Osteocyte (in vitro differentiated cells): ENCODE data around the gene BTLA. TPM values are rescaled to one million over a fixed set of nuclear protein-coding genes. Genes with fewer than 3 reads are reported as not detected.

Experiments
- DNase-seq: peaks from one replicate; pipeline ENCODE4 v3.0.0; 2021; ENCODE audit warnings: mixed read lengths; ENCODE audit not compliant: unreplicated experiment; ENCODE audit errors: extremely low spot score
- H3K27ac Mint-ChIP-seq: one replicate; pipeline ENCODE4 v1.8.0; 2021; ENCODE audit warnings: mild to moderate bottlenecking, mixed read lengths; ENCODE audit not compliant: unreplicated experiment
- H3K27me3 Mint-ChIP-seq: one replicate; pipeline ENCODE4 v1.8.0; 2021; ENCODE audit warnings: mixed read lengths; ENCODE audit not compliant: unreplicated experiment
- H3K36me3 Mint-ChIP-seq: one replicate; pipeline ENCODE4 v1.8.0; 2021; ENCODE audit warnings: mixed read lengths; ENCODE audit not compliant: unreplicated experiment
- H3K4me1 Mint-ChIP-seq: one replicate; pipeline ENCODE4 v1.8.0; 2021; ENCODE audit warnings: mixed read lengths; ENCODE audit not compliant: unreplicated experiment
- H3K4me3 Mint-ChIP-seq: one replicate; pipeline ENCODE4 v1.8.0; 2021; ENCODE audit warnings: mild to moderate bottlenecking, moderate library complexity, mixed read lengths; ENCODE audit not compliant: unreplicated experiment
- H3K9me3 Mint-ChIP-seq: one replicate; pipeline ENCODE4 v1.8.0; 2021; ENCODE audit warnings: mixed read lengths; ENCODE audit not compliant: unreplicated experiment
- total RNA-seq: library from RNA; stranded (reverse); gene quantifications from 2 replicates; pipeline ENCODE4 v1.2.1, GENCODE V29; 2021
- TF ChIP-seq, protein P1 (sequence below): fragments of 200-600 bp; sonication (generic); IDR thresholded peaks from 2 replicates; pipeline ENCODE4 v1.5.0; 2021; ENCODE audit warnings: antibody characterized with exemption, mild to moderate bottlenecking, moderate library complexity

BTLA gene
- total RNA-seq, 1 donor from 2014 or later, result not detected

DNA sequence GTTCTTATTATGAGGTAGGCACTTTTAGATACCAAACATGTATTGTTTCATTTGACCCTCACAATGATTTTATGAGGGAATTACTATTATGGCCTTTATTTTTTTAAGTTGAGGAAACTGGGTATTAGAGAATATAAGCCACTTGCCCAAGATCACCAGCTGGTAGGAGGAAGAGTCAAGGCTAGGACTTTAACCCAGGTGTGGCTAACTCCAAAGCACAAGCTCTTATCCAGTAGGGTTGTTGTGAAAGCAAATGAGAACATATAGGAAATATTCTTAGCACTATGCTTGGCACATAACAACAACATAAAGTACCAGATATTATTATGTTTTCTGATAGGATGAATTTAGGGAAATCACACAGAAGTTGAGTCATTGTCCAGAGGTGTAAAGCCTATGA is 7.9 kb downstream of the BTLA start:
- Mint-ChIP-seq H3K27me3 (peaks cover 9% of the 10 kb centered on the region), H3K4me1 (no peaks in the 10 kb centered on the region), H3K36me3 (no peaks in the 10 kb centered on the region), H3K9me3 (no peaks in the 10 kb centered on the region), H3K27ac (no peak overlapping the region), H3K4me3 (no peak overlapping the region)
- TF ChIP-seq, protein P1, sequence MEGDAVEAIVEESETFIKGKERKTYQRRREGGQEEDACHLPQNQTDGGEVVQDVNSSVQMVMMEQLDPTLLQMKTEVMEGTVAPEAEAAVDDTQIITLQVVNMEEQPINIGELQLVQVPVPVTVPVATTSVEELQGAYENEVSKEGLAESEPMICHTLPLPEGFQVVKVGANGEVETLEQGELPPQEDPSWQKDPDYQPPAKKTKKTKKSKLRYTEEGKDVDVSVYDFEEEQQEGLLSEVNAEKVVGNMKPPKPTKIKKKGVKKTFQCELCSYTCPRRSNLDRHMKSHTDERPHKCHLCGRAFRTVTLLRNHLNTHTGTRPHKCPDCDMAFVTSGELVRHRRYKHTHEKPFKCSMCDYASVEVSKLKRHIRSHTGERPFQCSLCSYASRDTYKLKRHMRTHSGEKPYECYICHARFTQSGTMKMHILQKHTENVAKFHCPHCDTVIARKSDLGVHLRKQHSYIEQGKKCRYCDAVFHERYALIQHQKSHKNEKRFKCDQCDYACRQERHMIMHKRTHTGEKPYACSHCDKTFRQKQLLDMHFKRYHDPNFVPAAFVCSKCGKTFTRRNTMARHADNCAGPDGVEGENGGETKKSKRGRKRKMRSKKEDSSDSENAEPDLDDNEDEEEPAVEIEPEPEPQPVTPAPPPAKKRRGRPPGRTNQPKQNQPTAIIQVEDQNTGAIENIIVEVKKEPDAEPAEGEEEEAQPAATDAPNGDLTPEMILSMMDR, result no peak
- no peak for DNase-seq

DNA sequence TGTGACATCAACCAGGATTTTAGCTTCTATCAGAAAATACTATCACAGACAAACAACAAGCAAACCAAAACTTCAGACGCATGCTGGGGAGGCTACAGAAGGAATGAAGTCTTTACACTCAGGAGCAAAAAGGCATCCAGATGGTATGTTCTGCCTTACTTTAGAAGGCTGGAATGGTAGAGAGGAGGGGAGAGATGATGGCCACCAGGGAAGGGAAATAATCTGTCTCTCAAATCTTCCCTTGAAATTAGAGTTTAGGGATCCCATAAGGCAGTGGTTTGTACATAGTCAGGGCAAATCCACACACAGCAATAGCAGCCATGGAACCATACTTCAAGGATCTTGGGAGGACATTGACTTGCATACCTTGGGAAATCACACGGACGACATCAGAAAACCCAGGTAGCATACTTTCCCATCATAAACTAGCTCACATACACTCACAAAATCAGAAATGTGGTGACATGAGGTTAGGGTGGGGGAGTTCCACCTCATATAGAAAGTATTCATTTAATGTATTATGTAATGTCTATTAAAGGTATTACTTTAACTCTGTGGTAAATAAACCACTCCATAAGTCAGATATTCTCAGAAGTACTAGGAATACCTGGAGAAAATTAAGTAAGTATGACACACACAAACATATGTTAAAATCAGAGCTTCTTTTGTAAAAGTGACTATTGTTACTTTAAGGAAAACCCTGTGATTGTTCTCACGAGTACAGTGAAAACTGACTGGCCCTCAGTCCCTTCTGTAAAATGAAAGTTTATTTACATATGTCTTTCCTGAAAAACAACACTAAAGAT is 9.4 kb downstream of the BTLA start:
- TF ChIP-seq, protein P1, result no peak
- no peak overlapping the region for H3K27ac Mint-ChIP-seq
- no peak overlapping the region for H3K4me3 Mint-ChIP-seq
- H3K9me3 Mint-ChIP-seq, result no peaks in the 10 kb centered on the region
- H3K27me3 Mint-ChIP-seq, result peaks cover 4% of the 10 kb centered on the region
- no peak for DNase-seq
- H3K36me3 Mint-ChIP-seq, result no peaks in the 10 kb centered on the region
- no peaks in the 10 kb centered on the region for H3K4me1 Mint-ChIP-seq

DNA sequence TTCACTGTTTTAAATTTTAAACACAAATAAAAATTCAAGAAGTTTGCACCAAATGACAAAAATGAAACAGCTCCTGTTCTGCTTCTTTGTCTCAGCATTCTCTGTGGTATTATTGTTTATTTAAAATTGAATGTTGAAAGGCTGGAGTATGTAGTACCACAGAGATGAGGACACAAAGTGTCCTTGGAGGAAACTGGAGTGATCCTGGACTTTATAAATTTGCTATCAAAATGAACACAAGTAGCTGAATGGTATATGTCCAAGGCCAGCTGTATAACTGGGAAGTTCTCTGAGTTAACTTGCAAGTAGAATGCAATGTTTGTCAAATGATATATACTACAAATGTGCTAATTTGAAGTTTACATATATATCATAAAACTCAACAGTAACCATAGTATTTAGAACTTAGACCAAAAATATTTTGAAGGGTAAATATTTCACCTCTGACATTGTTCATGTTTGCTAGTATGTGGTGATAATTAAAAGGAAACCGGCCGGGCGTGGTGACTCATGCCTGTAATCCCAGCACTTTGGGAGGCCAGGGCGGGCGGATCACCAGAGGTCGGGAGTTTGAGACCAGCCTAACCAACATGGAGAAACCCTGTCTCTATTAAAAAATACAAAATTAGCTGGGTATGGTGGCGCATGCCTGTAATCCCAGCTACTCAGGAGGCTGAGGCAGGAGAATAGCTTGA is 12.3 kb downstream of the BTLA start:
- TF ChIP-seq, protein P1, result no peak
- no peaks in the 10 kb centered on the region for H3K4me1 Mint-ChIP-seq
- no peaks in the 10 kb centered on the region for H3K36me3 Mint-ChIP-seq
- no peak for DNase-seq
- H3K27ac Mint-ChIP-seq, result no peak overlapping the region
- H3K27me3 Mint-ChIP-seq, result peaks cover 4% of the 10 kb centered on the region
- no peaks in the 10 kb centered on the region for H3K9me3 Mint-ChIP-seq
- no peak overlapping the region for H3K4me3 Mint-ChIP-seq

DNA sequence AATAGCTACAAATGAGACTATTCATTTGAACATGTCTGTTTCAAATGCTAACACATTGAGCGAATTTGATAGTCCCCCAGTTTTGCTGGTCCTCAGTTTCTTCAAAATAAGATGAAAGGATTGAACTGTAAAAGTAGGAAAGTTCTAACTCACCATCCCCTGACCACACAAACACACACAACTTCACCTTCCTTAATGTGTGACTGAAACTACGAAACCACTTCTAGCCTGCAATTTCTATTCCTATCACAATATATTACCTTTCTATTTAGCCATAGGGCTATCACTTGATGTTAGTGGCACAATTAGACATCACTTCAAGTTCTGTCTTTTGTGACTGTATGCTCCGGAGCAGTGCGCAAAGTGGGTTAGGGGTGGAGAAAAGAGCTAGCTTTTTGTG is 14.9 kb downstream of the BTLA start:
- TF ChIP-seq, protein P1, result no peak

DNA sequence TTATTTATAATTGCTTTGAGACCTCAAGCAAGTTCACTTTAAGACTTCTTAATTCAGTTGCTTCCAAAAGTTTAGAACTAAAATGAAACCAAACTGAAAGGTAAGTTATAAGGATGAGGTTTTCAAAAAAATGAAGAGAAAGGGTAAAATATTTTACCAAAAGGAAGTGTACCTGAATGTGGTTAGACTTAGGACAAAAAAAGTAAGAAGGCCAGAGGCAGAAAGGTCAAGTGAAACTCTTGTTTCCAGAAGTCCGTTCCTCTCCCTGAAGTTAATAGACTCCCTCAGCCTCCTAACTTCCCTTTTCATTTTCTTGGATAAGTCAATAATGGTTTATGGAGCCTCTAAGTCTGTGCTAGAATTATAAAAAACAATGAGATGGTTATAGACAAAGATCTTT is 16.6 kb downstream of the BTLA start:
- H3K27ac Mint-ChIP-seq, result no peak overlapping the region
- no peak for DNase-seq
- peaks cover 16% of the 10 kb centered on the region for H3K27me3 Mint-ChIP-seq
- no peak overlapping the region for H3K4me3 Mint-ChIP-seq
- H3K9me3 Mint-ChIP-seq, result no peaks in the 10 kb centered on the region
- TF ChIP-seq, protein P1, result no peak
- no peaks in the 10 kb centered on the region for H3K36me3 Mint-ChIP-seq
- H3K4me1 Mint-ChIP-seq, result no peaks in the 10 kb centered on the region

More for the DNA sequence above, 14.9 kb downstream of the BTLA start:
- no peak for DNase-seq
- Mint-ChIP-seq H3K27me3 (peaks cover 7% of the 10 kb centered on the region), H3K4me3 (no peak overlapping the region), H3K27ac (no peak overlapping the region), H3K4me1 (no peaks in the 10 kb centered on the region), H3K9me3 (no peaks in the 10 kb centered on the region), H3K36me3 (no peaks in the 10 kb centered on the region)
